Loucy (cell line): Measurements from ENCODE around the gene PLAC1.

Experiments used
- H2AFZ ChIP-seq: fragments of 200-600 bp; sonication (generic); 2 replicates; pipeline ENCODE4 v1.6.0; 2016; ENCODE audit warnings: antibody characterized with exemption, mild to moderate bottlenecking, low read length, moderate library complexity
- H3F3A ChIP-seq: fragments of 200-600 bp; 2 replicates; pipeline ENCODE4 v1.6.0; 2016; ENCODE audit warnings: antibody characterized with exemption, low read depth, mild to moderate bottlenecking
- H3K27me3 ChIP-seq: fragments of 200-600 bp; sonication (generic); 2 replicates; pipeline ENCODE4 v1.6.1; 2014; ENCODE audit warnings: low read length, mild to moderate bottlenecking; ENCODE audit not compliant: insufficient read depth, poor library complexity, severe bottlenecking
- H3K36me3 ChIP-seq: fragments of 200-600 bp; sonication (generic); 2 replicates; pipeline ENCODE4 v1.6.1; 2016; ENCODE audit warnings: low read length; ENCODE audit not compliant: insufficient read depth
- H3K4me1 ChIP-seq: fragments of 200-600 bp; sonication (generic); 2 replicates; pipeline ENCODE4 v1.5.1; 2014; ENCODE audit warnings: low read length, mild to moderate bottlenecking; ENCODE audit not compliant: insufficient read depth, poor library complexity, severe bottlenecking
- H3K4me2 ChIP-seq: fragments of 200-600 bp; sonication (generic); 2 replicates; pipeline ENCODE4 v1.6.0; 2014; ENCODE audit warnings: antibody characterized with exemption, low read length, low read depth, mild to moderate bottlenecking; ENCODE audit not compliant: poor library complexity, severe bottlenecking
- H3K4me3 ChIP-seq: fragments of 200-600 bp; sonication (generic); 2 replicates; pipeline ENCODE4 v1.5.1; 2014; ENCODE audit warnings: low read length, mild to moderate bottlenecking, mixed read lengths; ENCODE audit not compliant: poor library complexity, severe bottlenecking
- H3K79me2 ChIP-seq: fragments of 200-600 bp; sonication (generic); 2 replicates; pipeline ENCODE4 v1.6.1; 2014; ENCODE audit warnings: low read length; ENCODE audit not compliant: insufficient read depth
- H3K9ac ChIP-seq: fragments of 200-600 bp; sonication (generic); 2 replicates; pipeline ENCODE4 v1.6.0; 2014; ENCODE audit warnings: mild to moderate bottlenecking, low read depth, low read length, moderate library complexity; ENCODE audit not compliant: poor library complexity, severe bottlenecking
- H3K9me2 ChIP-seq: fragments of 200-600 bp; sonication (generic); replicated peaks from 2 replicates; pipeline ENCODE4 v1.6.1; 2016; ENCODE audit warnings: low read depth, low read length, mixed read lengths
- H3K9me3 ChIP-seq: fragments of 200-600 bp; sonication (generic); 2 replicates; pipeline ENCODE4 v1.6.1; 2014; ENCODE audit warnings: mild to moderate bottlenecking, antibody characterized with exemption, low read length, low read depth; ENCODE audit not compliant: insufficient read depth
- H4K20me1 ChIP-seq: fragments of 200-600 bp; sonication (generic); 2 replicates; pipeline ENCODE4 v1.6.0; 2014; ENCODE audit warnings: antibody characterized with exemption, low read length, mild to moderate bottlenecking; ENCODE audit not compliant: insufficient read depth, poor library complexity, severe bottlenecking
- EZH2phosphoT487 ChIP-seq: fragments of 200-600 bp; IDR thresholded peaks from 2 replicates; pipeline ENCODE4 v1.6.1; 2018; ENCODE audit warnings: antibody characterized with exemption, mild to moderate bottlenecking, moderate library complexity, borderline replicate concordance
- TF ChIP-seq, protein P1 (sequence below): fragments of 200-600 bp; sonication (generic); conservative IDR thresholded peaks from 2 replicates; pipeline ENCODE4 v1.5.1; 2014; ENCODE audit warnings: mild to moderate bottlenecking, antibody characterized with exemption, low read length

Gene PLAC1

DNA sequence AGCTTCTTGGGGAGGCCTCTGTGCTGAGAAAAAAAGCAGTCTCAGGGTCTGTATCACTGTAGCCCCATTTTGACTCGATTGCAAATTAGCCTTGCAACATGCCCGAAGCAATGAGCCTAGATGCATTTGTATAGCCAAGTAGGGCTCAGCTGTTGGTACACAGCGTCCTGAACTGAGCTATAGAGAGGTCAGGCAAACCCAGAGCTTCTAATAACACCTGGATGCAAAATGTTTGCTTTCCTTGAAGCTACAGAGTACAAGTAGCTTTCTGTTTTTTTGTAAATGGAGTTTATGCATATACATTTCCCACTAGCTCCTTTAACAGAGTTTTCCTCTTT lies 87.8 kb downstream of the PLAC1 start:
- no peak overlapping the region for H3K9ac ChIP-seq
- peaks cover 16% of the 10 kb centered on the region for H3K4me1 ChIP-seq
- peak overlapping the region; percentile 37 for H3K4me2 ChIP-seq

DNA sequence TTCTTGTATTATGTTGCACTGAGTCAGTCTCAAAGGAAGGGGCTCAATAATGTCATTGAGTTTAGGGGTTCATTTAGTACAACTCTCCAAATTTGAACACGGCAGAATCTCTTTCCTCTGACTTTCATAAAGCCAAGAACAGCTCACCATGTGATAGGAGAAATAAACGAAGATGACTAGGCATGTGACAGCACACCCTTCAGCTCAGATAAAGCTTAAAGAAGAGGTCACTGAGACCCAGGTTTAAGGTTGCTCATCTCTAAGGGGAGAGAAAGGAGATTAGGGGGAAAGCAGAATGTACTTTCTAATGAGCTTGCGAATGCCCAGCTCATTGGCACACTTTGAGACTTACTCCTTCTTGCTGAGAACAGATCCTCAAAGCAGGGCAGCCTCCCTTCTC lies 89.0 kb downstream of the PLAC1 start:
- Histone ChIP-seq H3K9ac (no peak overlapping the region), H3K4me3 (no peak overlapping the region), H3K4me1 (peaks cover 16% of the 10 kb centered on the region), H3F3A (no peaks in the 10 kb centered on the region), H3K9me2 (no peaks in the 10 kb centered on the region), H3K79me2 (no peaks in the 10 kb centered on the region), H3K27me3 (no peaks in the 10 kb centered on the region), H2AFZ (no peak overlapping the region), H3K9me3 (no peaks in the 10 kb centered on the region), H3K4me2 (no peak overlapping the region), H4K20me1 (no peaks in the 10 kb centered on the region), H3K36me3 (no peaks in the 10 kb centered on the region)
- TF ChIP-seq, protein P1, sequence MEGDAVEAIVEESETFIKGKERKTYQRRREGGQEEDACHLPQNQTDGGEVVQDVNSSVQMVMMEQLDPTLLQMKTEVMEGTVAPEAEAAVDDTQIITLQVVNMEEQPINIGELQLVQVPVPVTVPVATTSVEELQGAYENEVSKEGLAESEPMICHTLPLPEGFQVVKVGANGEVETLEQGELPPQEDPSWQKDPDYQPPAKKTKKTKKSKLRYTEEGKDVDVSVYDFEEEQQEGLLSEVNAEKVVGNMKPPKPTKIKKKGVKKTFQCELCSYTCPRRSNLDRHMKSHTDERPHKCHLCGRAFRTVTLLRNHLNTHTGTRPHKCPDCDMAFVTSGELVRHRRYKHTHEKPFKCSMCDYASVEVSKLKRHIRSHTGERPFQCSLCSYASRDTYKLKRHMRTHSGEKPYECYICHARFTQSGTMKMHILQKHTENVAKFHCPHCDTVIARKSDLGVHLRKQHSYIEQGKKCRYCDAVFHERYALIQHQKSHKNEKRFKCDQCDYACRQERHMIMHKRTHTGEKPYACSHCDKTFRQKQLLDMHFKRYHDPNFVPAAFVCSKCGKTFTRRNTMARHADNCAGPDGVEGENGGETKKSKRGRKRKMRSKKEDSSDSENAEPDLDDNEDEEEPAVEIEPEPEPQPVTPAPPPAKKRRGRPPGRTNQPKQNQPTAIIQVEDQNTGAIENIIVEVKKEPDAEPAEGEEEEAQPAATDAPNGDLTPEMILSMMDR: no peak
- no peak for TF ChIP-seq EZH2phosphoT487

More for the DNA sequence above, 87.8 kb downstream of the PLAC1 start:
- Histone ChIP-seq H3K9me2 (no peaks in the 10 kb centered on the region), H2AFZ (no peak overlapping the region), H3K27me3 (no peaks in the 10 kb centered on the region), H3K79me2 (no peaks in the 10 kb centered on the region), H3K36me3 (no peaks in the 10 kb centered on the region), H3F3A (no peaks in the 10 kb centered on the region), H3K9me3 (no peaks in the 10 kb centered on the region), H3K4me3 (no peak overlapping the region), H4K20me1 (no peaks in the 10 kb centered on the region)
- no peak for TF ChIP-seq EZH2phosphoT487
- TF ChIP-seq, protein P1: no peak

- Histone ChIP-seq H2AFZ (peak overlapping the region; percentile 60), H3K79me2 (no peaks in the 10 kb centered on the region), H3K27me3 (no peaks in the 10 kb centered on the region), H3K4me2 (no peak overlapping the region), H4K20me1 (no peaks in the 10 kb centered on the region), H3F3A (no peaks in the 10 kb centered on the region), H3K9me2 (no peaks in the 10 kb centered on the region), H3K4me3 (no peak overlapping the region), H3K9me3 (no peaks in the 10 kb centered on the region), H3K9ac (no peak overlapping the region), H3K36me3 (no peaks in the 10 kb centered on the region), H3K4me1 (peaks cover 16% of the 10 kb centered on the region)
- TF ChIP-seq, protein P1: no peak
- TF ChIP-seq EZH2phosphoT487: no peak
Measured at GRCh38 chrX:134568285-134569016, 89.8 kb downstream of the PLAC1 start.
